ES-I3 (cell line): ENCODE results near the gene KLHDC8A.

ENCODE experiments used
- H3K36me3 ChIP-seq: 2 replicates; pipeline ENCODE4 v1.6.1; 2013; ENCODE audit warnings: mild to moderate bottlenecking, low read length, control low read depth, moderate library complexity; ENCODE audit not compliant: insufficient read depth
- H3K4me1 ChIP-seq: 2 replicates; pipeline ENCODE4 v1.6.1; 2013; ENCODE audit warnings: mild to moderate bottlenecking, control low read depth, low read length; ENCODE audit not compliant: insufficient read depth
- H3K9ac ChIP-seq: 2 replicates; pipeline ENCODE4 v1.6.1; 2013; ENCODE audit warnings: low read depth, mild to moderate bottlenecking, low read length, moderate library complexity
- H3K9me3 ChIP-seq: 2 replicates; pipeline ENCODE4 v1.6.1; 2013; ENCODE audit warnings: mild to moderate bottlenecking, low read length, moderate library complexity; ENCODE audit not compliant: control insufficient read depth, insufficient read depth

The KLHDC8A gene

DNA sequence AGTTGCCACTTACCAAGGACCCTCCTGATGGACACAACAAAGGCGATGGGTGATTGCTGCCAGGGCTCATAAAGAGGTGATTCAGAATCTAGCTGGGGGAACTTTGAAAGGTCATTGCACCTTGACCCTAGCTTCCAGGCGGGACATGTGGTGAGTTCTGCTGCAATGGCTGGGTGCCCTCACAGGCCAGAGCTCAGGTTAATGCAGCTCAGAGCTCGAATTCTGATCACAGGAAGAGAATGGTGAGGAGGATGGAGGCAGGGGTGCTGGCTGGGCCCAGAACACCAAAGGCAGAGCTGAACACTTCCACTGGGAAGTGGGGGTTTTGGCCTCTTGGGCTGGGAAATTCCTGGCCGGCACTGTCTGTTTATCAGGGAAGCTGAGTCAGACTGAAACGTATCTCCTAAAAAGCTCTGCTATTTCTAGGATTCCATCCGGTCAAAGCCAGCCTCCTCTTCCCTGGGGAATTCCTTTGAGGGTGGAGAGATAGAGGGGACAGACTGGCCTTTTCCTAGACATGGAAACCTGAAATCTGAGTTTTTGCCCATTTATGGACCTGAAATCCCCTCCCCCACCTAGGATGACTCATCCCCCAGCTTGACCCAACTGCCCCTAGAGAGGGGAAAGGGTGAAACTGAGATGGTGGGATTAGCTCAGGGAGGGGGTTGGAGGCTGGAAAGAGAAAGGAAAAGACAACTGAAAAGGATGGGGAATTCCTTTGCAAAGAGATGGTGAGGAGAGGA is 62.4 kb downstream of the KLHDC8A start:
- Histone ChIP-seq H3K36me3 (no peaks in the 10 kb centered on the region), H3K9me3 (no peaks in the 10 kb centered on the region), H3K4me1 (peaks cover 46% of the 10 kb centered on the region), H3K9ac (no peak overlapping the region; the same call in 1 of the 2 replicates)

- Histone ChIP-seq H3K4me1 (peaks cover 46% of the 10 kb centered on the region), H3K9me3 (no peaks in the 10 kb centered on the region)
Observed at GRCh38 chr1:205293350-205294074, 63.2 kb downstream of the KLHDC8A start.

DNA sequence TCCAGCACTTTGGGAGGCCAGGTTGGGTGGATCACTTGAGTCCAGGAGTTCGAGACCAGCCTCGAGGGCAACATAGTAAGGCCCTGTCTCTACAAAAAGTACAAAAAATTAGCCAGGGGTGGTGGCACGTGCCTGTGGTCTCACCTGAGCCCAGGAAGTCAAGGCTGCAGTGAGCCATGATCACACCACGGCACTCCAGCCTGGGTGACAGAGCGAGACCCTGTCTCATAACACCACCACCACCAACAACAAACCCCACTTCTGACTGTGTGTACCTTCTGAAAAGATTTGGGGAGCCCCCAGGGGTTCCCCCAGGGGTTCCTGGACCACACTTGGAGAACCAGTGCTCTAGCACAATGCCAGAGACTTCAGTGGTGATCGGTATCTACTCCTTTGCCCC is 65.1 kb downstream of the KLHDC8A start:
- H3K36me3 ChIP-seq = no peaks in the 10 kb centered on the region
- peaks cover 49% of the 10 kb centered on the region for H3K4me1 ChIP-seq
- H3K9me3 ChIP-seq = no peaks in the 10 kb centered on the region
- no peak overlapping the region for H3K9ac ChIP-seq

More at GRCh38 chr1:205293350-205294074, 63.2 kb downstream of the KLHDC8A start:
- no peak overlapping the region; the same call in 1 of the 2 replicates for H3K9ac ChIP-seq
- H3K36me3 ChIP-seq = no peaks in the 10 kb centered on the region

- Histone ChIP-seq H3K4me1 (peaks cover 49% of the 10 kb centered on the region), H3K9me3 (no peaks in the 10 kb centered on the region), H3K9ac (no peak overlapping the region), H3K36me3 (no peaks in the 10 kb centered on the region)
Observed at GRCh38 chr1:205287767-205288559, 68.8 kb downstream of the KLHDC8A start.

DNA sequence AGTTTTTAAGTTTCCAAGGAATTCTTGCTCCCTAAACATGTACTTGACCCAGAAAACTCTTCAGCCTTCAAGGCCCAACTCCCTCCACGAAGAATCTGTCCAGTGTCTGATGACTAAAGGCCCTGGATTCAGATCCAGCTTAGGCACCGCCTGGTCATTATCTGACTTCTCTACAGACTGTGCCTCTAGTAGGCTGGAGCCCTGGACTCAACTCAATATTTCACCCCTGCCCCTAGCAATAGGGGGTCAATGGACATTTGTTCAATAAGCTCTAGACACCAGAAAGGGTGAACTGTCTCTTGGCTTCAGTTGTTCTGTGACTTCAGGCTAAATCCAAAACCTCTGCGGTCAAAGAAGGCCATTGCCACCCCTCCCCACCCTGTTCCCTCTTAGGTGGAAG is 69.6 kb downstream of the KLHDC8A start:
- Histone ChIP-seq H3K4me1 (peaks cover 49% of the 10 kb centered on the region), H3K36me3 (no peaks in the 10 kb centered on the region), H3K9ac (no peak overlapping the region), H3K9me3 (no peaks in the 10 kb centered on the region)

GRCh38 chr1:205286335-205286950 is 70.3 kb downstream of the KLHDC8A start:
- Histone ChIP-seq H3K9ac (no peak overlapping the region), H3K4me1 (peaks cover 49% of the 10 kb centered on the region), H3K9me3 (no peaks in the 10 kb centered on the region), H3K36me3 (no peaks in the 10 kb centered on the region)
